HG03575 (cell line): Measurements from ENCODE around the gene FOXO6.

ENCODE experiments used
- ATAC-seq: cut with Tn5 transposase; IDR thresholded peaks from one replicate; pipeline ENCODE4 v1.9.1; 2021; ENCODE audit not compliant: unreplicated experiment, insufficient number of reproducible peaks, low FRiP score; ENCODE audit errors: extremely low read depth

FOXO6 gene

DNA sequence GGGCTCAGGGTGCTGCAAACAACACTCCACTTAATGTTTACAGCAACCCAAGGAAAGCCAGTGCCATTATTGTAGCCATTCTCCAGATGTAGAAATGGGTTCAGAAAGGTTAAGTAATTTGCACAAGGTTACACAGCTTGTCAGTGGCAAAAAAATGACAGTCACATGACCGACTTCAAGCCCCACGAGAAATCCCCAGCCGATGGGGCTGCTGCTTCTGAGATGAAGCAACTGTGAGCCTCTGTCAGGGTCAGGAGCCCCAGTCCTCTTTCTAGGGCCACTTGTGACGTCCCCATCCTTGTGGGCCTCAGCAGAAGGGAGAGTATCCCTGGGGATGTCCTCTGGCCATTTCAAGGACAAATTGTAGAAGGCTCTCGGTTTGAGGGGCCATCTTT lies 68.4 kb downstream of the FOXO6 start:
- ATAC-seq = no peak

DNA sequence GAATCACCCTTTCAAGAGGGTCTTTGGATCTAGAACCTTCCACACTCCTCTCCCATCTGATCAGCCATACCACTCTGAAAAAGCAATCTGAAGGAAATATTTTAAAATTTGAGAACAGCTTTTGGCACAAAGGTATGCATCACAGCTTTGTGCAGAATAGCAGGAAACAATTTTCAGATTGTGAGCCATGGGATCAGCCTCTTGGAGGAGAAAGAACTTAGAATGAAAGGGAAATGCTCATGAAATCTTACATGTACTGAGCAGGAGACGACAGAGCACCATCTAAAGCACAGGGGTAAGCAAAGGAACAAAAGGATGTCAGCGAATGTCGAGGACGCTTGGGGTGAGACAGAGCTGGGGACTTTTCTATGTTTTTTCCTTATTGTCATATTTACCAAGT lies 68.8 kb downstream of the FOXO6 start:
- ATAC-seq = no peak

DNA sequence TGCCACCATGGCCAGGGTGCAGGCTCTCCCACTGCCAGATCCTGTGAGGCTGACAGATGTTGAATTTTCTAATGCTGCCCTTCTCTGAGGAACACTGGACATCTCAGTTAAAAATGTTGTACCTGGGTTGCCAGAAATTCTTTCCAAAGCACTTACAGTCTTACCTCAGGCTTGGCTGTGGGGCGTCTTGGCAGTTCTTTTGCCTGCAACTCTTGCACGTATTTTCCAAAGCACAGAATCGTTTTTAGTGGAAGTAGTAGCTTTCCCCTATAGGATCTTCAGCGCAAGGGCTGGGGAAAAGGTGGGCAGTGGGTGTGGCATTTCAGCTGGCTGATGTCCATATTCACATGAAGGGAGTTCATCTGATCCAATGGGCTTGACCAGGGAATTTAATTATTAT lies 69.3 kb downstream of the FOXO6 start:
- ATAC-seq = no peak

DNA sequence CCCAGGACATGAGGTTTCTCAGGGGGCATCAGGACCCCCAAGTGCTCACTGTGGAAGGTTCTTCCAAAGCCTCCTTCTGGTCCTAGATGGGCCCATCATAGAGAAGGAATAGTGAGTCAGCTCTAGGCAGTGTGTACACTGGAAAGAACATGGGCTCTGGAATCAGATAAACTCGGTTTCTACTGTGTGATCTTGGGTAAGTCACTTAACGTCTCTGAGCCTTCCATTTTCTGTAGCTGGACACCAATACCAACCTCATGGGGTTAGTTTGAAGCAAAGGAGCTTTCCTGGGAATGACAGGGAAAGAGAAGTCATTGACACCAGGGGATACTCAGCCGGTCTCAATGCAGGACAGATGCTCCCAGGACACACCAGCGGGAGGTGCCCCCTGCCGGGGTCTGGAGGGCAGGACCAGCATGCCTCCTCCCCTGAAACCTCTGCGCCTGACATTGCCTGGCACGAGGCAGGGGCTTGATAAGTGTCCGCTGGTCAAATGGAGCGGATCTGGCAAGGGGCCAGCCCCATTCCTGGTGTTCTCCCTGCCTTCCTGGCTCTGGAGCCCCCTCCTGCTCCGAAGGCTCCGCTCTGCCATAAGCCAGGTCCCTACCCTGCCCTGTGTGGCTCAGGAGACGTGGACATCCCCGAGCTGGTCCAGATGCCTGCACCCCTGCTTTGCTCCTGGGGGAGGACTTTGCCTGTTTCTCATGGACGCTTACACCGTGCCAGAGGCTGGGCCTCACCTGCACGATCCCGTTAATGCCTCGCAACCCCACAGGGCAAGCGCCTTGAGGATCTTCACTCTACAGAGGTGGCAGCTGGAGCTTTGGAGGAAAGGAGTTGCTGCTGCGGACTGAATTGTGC lies 70.5 kb downstream of the FOXO6 start:
- no peak for ATAC-seq
